ENCODE results near the gene ACY1.

DNA sequence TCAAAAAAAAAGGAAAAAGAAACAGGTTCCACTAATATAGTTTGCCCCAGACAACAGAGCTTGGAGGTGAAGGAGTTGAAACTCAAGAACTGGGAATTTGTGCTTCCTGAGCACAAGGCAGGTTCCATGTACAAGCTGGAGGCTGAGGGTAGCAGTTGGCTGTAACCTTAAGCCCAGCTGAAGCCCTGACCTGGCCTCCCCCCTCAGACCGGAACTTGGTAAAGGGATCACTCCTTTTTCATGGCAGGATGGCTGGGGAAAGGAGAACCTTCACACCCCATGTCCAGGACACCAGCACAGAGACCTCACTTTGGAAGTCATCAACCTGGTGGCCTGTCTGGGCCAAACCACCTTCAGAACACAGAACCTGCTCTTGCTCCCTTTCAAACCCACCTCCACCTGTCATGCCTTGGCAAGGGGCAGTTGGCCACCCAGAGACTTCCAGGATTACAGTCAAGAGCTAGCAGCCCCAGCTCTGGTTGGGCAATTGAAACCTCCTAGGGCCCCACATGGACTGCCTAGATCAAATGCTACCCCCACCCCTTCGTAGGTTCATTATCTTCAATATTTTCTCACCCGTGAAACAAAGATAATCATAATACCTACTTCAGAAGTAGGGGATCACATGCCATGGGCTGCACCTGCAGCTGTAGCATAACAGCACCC is 8.8 kb downstream of the ACY1 start:
- no peak for TF ChIP-seq SUZ12 (IDR thresholded peaks at IDR 0.05; ENCODE audit: extremely low read depth, insufficient read depth, insufficient read length)
- TF ChIP-seq ZNF274 (IDR thresholded peaks at IDR 0.05; ENCODE audit: low read depth, low read length): no peak
